Neuronal stem cell (in vitro differentiated cells): Measurements from ENCODE around the gene SLCO1C1.

Experiments used
- DNase-seq: peaks from one replicate; pipeline ENCODE4 v3.0.0-alpha.2; 2013; ENCODE audit warnings: low spot score
- H2AFZ ChIP-seq: one replicate; pipeline ENCODE4 v1.6.1; 2013; ENCODE audit warnings: mild to moderate bottlenecking, low read length, inconsistent platforms
- H2AK5ac ChIP-seq: 2 replicates; pipeline ENCODE4 v1.6.1; 2013; ENCODE audit warnings: low read depth, mild to moderate bottlenecking, inconsistent platforms, low read length, moderate library complexity, mixed read lengths
- H2BK120ac ChIP-seq: 2 replicates; pipeline ENCODE4 v1.6.1; 2013; ENCODE audit warnings: low read depth, mild to moderate bottlenecking, inconsistent platforms, low read length, moderate library complexity, mixed read lengths
- H2BK12ac ChIP-seq: one replicate; pipeline ENCODE4 v1.6.1; 2013; ENCODE audit warnings: low read length, inconsistent platforms
- H2BK15ac ChIP-seq: 2 replicates; pipeline ENCODE4 v1.6.1; 2013; ENCODE audit warnings: mild to moderate bottlenecking, low read length, inconsistent platforms, mixed read lengths
- H2BK5ac ChIP-seq: one replicate; pipeline ENCODE4 v1.6.1; 2013; ENCODE audit warnings: inconsistent platforms, mild to moderate bottlenecking, low read length, moderate library complexity
- H3K14ac ChIP-seq: one replicate; pipeline ENCODE4 v1.6.1; 2013; ENCODE audit warnings: low read length, inconsistent platforms
- H3K18ac ChIP-seq: 2 replicates; pipeline ENCODE4 v1.6.1; 2013; ENCODE audit warnings: low read length, inconsistent platforms
- H3K23ac ChIP-seq: 2 replicates; pipeline ENCODE4 v1.6.1; 2013; ENCODE audit warnings: low read depth, mild to moderate bottlenecking, mixed read lengths, low read length, inconsistent platforms; ENCODE audit not compliant: poor library complexity
- H3K27ac ChIP-seq: replicated peaks from 3 replicates; pipeline ENCODE4 v1.5.1; 2013; ENCODE audit warnings: low read length, inconsistent platforms
- H3K27me3 ChIP-seq, 3 experiments: 2 replicates each; pipeline ENCODE4 v1.6.1; 2013; ENCODE audit warnings: low read length in 3 of 3, mild to moderate bottlenecking in 2 of 3, inconsistent platforms in 1 of 3, low read depth in 1 of 3, mixed read lengths in 1 of 3, moderate library complexity in 1 of 3; ENCODE audit not compliant: control insufficient read depth in 3 of 3, insufficient read depth in 3 of 3
- H3K36me3 ChIP-seq, 2 donors: replicated peaks in 1 of 2; 2 replicates each; pipeline ENCODE4 v1.6.1; 2013; ENCODE audit warnings: low read length in 2 of 2; ENCODE audit not compliant: control insufficient read depth in 2 of 2, insufficient read depth in 2 of 2
- H3K4ac ChIP-seq: 2 replicates; pipeline ENCODE4 v1.6.1; 2013; ENCODE audit warnings: inconsistent platforms, mild to moderate bottlenecking, low read length, moderate library complexity
- H3K4me1 ChIP-seq, 2 donors: 1 replicate in 1 of 2; 2 replicates in 1 of 2; pipeline ENCODE4 v1.6.1; 2013; ENCODE audit warnings: low read length in 2 of 2, low read depth in 1 of 2; ENCODE audit not compliant: control insufficient read depth in 2 of 2, insufficient read depth in 1 of 2
- H3K4me2 ChIP-seq: one replicate; pipeline ENCODE4 v1.6.1; 2013; ENCODE audit warnings: mild to moderate bottlenecking, low read length, inconsistent platforms; ENCODE audit not compliant: insufficient read depth, poor library complexity, severe bottlenecking
- H3K4me3 ChIP-seq, 2 donors: 2 replicates each; pipeline ENCODE4 v1.5.1; 2013; ENCODE audit warnings: low read length in 2 of 2, mild to moderate bottlenecking in 2 of 2, inconsistent platforms in 1 of 2, moderate library complexity in 1 of 2
- H3K79me1 ChIP-seq: one replicate; pipeline ENCODE4 v1.6.1; 2013; ENCODE audit warnings: low read depth, mild to moderate bottlenecking, inconsistent platforms, low read length, moderate library complexity
- H3K9ac ChIP-seq: one replicate; pipeline ENCODE4 v1.6.1; 2013; ENCODE audit warnings: mild to moderate bottlenecking, low read depth, low read length, inconsistent platforms; ENCODE audit not compliant: poor library complexity
- H3K9me3 ChIP-seq, 2 donors: replicated peaks in 1 of 2; 2 replicates each; pipeline versions ENCODE3 to v1.6.1; 2013; ENCODE audit warnings: low read length in 2 of 2, mild to moderate bottlenecking in 2 of 2, inconsistent platforms in 1 of 2, low read depth in 1 of 2, mixed read lengths in 1 of 2, moderate library complexity in 1 of 2; ENCODE audit not compliant: control insufficient read depth in 2 of 2, insufficient read depth in 1 of 2
- H4K8ac ChIP-seq: one replicate; pipeline ENCODE4 v1.6.1; 2013; ENCODE audit warnings: low read depth, mild to moderate bottlenecking, inconsistent platforms, low read length, moderate library complexity
- H4K91ac ChIP-seq: one replicate; pipeline ENCODE4 v1.6.1; 2013; ENCODE audit warnings: low read length, low read depth, mild to moderate bottlenecking, inconsistent platforms; ENCODE audit not compliant: poor library complexity
- WGBS, 2 donors: extraction: QIAGEN DNeasy Blood & Tissue Kit; methylation state at CpG; one replicate each; pipeline ENCODE4 v1.1.7; 2013; ENCODE audit warnings: missing lambda C conversion rate in 2 of 2, mixed read lengths in 1 of 2; ENCODE audit not compliant: insufficient read length in 2 of 2, insufficient replicate concordance in 1 of 2; ENCODE audit errors: extremely low coverage in 2 of 2; 5-methylcytosine and 5-hydroxymethylcytosine counted together

SLCO1C1 gene

DNA sequence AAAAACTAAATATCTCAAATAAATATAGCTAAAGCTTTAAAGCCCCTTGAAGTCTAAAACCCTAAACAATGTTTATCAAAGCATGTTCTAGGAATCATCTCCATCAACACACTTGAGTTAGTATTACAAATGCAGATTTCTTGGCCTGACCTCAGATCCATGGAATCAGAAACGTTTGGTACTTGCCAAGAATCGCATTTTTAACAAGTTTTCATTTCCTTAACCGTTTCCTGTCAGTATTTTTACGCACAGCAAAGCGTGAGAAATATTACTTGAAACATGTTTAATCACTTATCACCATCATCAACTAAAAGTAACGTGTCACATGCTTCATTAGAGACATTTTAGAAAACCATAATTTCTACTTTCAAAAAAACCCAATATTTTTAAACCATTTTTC is 9.7 kb downstream of the SLCO1C1 start:
- Histone ChIP-seq H3K36me3 (no peaks in the 10 kb centered on the region), H3K14ac (no peak overlapping the region), H3K79me1 (no peaks in the 10 kb centered on the region), H2BK5ac (no peak overlapping the region), H3K27me3 (no peaks in the 10 kb centered on the region), H3K9me3 (no peaks in the 10 kb centered on the region), H3K27ac (no peak overlapping the region), H3K4me2 (no peak overlapping the region), H3K4me1 (no peaks in the 10 kb centered on the region), H3K4ac (no peak overlapping the region), H2AFZ (no peak overlapping the region), H2BK12ac (no peak overlapping the region), H4K8ac (no peak overlapping the region), H4K91ac (no peak overlapping the region), H2AK5ac (no peak overlapping the region), H2BK120ac (no peak overlapping the region), H3K18ac (no peak overlapping the region), H3K9ac (no peak overlapping the region), H2BK15ac (no peak overlapping the region), H3K4me3 (no peak overlapping the region), H3K23ac (no peak overlapping the region)
- no CpG with 5 or more reads among the region's 6 CpGs for WGBS, 2 donors
- DNase-seq = no peak

DNA sequence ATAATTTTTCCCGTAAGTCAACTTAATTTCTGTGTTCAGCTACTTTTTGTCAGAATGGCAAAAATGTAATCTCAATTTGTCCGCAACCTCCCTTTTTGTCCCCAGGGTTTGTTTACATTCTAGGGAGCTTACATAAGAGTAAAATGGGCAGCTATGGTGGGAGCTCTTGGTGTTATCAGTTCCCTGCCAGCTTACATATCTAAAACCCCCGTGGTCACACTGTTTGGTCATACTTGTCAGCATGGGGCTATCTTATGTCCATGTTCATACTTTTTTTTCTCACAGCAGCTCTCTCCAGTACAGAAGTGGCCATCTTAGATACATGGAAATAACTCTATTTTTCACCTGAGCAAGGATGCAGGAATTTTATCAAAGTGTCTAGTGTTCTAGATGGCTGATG is 16.7 kb downstream of the SLCO1C1 start:
- H2AFZ ChIP-seq = no peak overlapping the region
- no peaks in the 10 kb centered on the region for H3K36me3 ChIP-seq
- H2BK5ac ChIP-seq = no peak overlapping the region
- DNase-seq = no peak
- no peak overlapping the region for H2AK5ac ChIP-seq
- no peak overlapping the region for H3K14ac ChIP-seq
- no peak overlapping the region for H4K91ac ChIP-seq
- H3K27ac ChIP-seq = no peak overlapping the region
- no CpG with 5 or more reads among the region's 3 CpGs for WGBS, 2 donors
- no peak overlapping the region for H3K18ac ChIP-seq
- H2BK12ac ChIP-seq = no peak overlapping the region
- no peak overlapping the region for H3K9ac ChIP-seq
- no peak overlapping the region for H4K8ac ChIP-seq
- no peaks in the 10 kb centered on the region for H3K9me3 ChIP-seq
- H3K79me1 ChIP-seq = no peaks in the 10 kb centered on the region
- no peaks in the 10 kb centered on the region for H3K4me1 ChIP-seq
- H3K4me2 ChIP-seq = no peak overlapping the region
- H2BK120ac ChIP-seq = no peak overlapping the region
- H3K27me3 ChIP-seq = no peaks in the 10 kb centered on the region
- H3K23ac ChIP-seq = no peak overlapping the region
- no peak overlapping the region for H2BK15ac ChIP-seq
- H3K4me3 ChIP-seq = no peak overlapping the region
- H3K4ac ChIP-seq = no peak overlapping the region

DNA sequence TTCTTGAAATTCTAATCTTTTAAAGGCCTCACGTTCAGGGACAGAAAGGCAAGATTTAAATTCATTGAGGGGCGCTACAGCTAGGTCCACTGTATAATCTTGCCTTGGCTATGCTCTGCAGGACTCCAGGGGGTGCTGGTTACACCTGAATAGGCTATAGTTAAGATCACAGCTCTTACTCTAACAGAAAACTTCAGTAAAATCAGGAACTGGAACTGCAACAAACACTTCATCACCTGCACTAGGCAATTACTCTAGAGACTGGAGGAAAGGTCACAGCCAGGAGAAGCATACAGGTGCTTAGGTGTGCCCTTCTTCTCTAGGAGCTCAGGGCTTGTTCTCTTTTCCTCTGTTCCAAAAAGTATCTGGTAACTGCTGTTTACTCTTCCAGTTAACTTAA is 20.9 kb downstream of the SLCO1C1 start:
- Histone ChIP-seq H2BK5ac (no peak overlapping the region), H3K18ac (no peak overlapping the region), H2BK120ac (no peak overlapping the region), H3K4me2 (no peak overlapping the region), H4K8ac (no peak overlapping the region), H3K4ac (no peak overlapping the region), H3K27me3 (no peaks in the 10 kb centered on the region), H2AK5ac (no peak overlapping the region), H3K23ac (no peak overlapping the region), H3K27ac (no peak overlapping the region), H2BK15ac (no peak overlapping the region), H2BK12ac (no peak overlapping the region), H3K79me1 (no peaks in the 10 kb centered on the region), H3K14ac (no peak overlapping the region), H3K4me1 (no peaks in the 10 kb centered on the region), H3K9me3 (no peaks in the 10 kb centered on the region), H3K36me3 (no peaks in the 10 kb centered on the region), H2AFZ (no peak overlapping the region), H3K9ac (no peak overlapping the region), H3K4me3 (no peak overlapping the region), H4K91ac (no peak overlapping the region)
- DNase-seq = no peak
- no CpG with 5 or more reads among the region's 2 CpGs for WGBS, 2 donors

DNA sequence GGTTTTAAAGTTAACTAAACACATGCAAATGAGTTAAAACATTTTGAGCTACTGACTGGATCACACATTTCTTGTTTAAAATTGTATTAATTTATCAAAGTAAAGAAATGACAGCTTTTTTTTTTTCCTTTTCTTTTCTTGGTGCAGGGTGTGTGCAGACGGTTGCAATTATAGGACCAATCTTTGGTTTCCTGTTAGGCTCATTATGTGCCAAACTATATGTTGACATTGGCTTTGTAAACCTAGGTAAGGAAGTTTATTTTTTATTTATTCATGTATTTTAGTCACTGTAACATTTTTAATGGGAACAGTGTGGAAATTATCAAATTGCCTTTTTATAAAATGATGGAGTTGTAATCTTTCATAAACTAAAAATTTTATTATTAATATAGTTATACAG is 21.9 kb downstream of the SLCO1C1 start:
- H3K9me3 ChIP-seq = no peaks in the 10 kb centered on the region
- no peak overlapping the region for H4K91ac ChIP-seq
- H3K27ac ChIP-seq = no peak overlapping the region
- no peak overlapping the region for H3K14ac ChIP-seq
- no peak overlapping the region for H2AFZ ChIP-seq
- no peak overlapping the region for H4K8ac ChIP-seq
- H2BK5ac ChIP-seq = no peak overlapping the region
- no peaks in the 10 kb centered on the region for H3K4me1 ChIP-seq
- no peaks in the 10 kb centered on the region for H3K27me3 ChIP-seq
- H2AK5ac ChIP-seq = no peak overlapping the region
- no peaks in the 10 kb centered on the region for H3K36me3 ChIP-seq
- no peak overlapping the region for H3K4me2 ChIP-seq
- no peak overlapping the region for H3K9ac ChIP-seq
- H2BK12ac ChIP-seq = no peak overlapping the region
- H3K18ac ChIP-seq = no peak overlapping the region
- no peak for DNase-seq
- H2BK15ac ChIP-seq = no peak overlapping the region
- H2BK120ac ChIP-seq = no peak overlapping the region
- no peak overlapping the region for H3K4me3 ChIP-seq
- H3K23ac ChIP-seq = no peak overlapping the region
- no CpG with 5 or more reads among the region's 1 CpG for WGBS, 2 donors
- H3K4ac ChIP-seq = no peak overlapping the region
- no peaks in the 10 kb centered on the region for H3K79me1 ChIP-seq
